ENCODE measurements around the gene RGS19.

The RGS19 gene

DNA sequence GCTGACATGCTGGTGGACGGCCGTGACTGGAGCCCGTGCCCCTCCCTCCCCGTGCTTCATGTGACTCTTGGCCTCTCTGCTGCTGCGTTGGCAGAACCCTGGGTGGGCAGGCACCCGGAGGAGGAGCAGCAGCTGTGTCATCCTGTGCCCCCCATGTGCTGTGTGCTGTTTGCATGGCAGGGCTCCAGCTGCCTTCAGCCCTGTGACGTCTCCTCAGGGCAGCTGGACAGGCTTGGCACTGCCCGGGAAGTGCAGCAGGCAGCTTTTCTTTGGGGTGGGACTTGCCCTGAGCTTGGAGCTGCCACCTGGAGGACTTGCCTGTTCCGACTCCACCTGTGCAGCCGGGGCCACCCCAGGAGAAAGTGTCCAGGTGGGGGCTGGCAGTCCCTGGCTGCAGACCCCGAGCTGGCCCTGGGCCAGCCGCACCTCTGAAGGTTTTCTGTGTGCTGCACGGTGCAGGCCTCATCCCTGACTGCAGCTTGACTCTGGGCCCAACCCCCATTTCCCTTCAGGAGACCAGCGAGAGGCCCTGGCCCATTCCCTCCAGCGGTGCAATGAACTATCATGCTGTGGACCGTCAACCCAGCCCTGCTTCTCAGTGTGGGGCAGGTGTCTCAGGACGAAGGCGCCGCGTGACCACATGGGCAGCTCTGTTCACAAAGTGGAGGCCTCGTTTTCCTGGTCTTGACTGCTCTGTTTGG is 19.9 kb upstream of the RGS19 start:
- TF ChIP-seq EP300 (IDR thresholded peaks at IDR 0.05; ENCODE audit: borderline replicate concordance) (no peak), RAD21 (IDR thresholded peaks at IDR 0.05; ENCODE audit: low read depth) (no peak), TAF1 (IDR thresholded peaks at IDR 0.05; ENCODE audit: low read depth) (no peak), CEBPB (IDR thresholded peaks at IDR 0.05) (no peak), ZBTB7A (IDR thresholded peaks at IDR 0.05; ENCODE audit: low read depth) (no peak), TEAD4 (IDR thresholded peaks at IDR 0.05) (no peak), TCF12 (IDR thresholded peaks at IDR 0.05; ENCODE audit: low read depth) (no peak)
- TF ChIP-seq, protein P1, sequence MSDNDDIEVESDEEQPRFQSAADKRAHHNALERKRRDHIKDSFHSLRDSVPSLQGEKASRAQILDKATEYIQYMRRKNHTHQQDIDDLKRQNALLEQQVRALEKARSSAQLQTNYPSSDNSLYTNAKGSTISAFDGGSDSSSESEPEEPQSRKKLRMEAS (IDR thresholded peaks at IDR 0.05), result no peak
- TF ChIP-seq, protein P2, sequence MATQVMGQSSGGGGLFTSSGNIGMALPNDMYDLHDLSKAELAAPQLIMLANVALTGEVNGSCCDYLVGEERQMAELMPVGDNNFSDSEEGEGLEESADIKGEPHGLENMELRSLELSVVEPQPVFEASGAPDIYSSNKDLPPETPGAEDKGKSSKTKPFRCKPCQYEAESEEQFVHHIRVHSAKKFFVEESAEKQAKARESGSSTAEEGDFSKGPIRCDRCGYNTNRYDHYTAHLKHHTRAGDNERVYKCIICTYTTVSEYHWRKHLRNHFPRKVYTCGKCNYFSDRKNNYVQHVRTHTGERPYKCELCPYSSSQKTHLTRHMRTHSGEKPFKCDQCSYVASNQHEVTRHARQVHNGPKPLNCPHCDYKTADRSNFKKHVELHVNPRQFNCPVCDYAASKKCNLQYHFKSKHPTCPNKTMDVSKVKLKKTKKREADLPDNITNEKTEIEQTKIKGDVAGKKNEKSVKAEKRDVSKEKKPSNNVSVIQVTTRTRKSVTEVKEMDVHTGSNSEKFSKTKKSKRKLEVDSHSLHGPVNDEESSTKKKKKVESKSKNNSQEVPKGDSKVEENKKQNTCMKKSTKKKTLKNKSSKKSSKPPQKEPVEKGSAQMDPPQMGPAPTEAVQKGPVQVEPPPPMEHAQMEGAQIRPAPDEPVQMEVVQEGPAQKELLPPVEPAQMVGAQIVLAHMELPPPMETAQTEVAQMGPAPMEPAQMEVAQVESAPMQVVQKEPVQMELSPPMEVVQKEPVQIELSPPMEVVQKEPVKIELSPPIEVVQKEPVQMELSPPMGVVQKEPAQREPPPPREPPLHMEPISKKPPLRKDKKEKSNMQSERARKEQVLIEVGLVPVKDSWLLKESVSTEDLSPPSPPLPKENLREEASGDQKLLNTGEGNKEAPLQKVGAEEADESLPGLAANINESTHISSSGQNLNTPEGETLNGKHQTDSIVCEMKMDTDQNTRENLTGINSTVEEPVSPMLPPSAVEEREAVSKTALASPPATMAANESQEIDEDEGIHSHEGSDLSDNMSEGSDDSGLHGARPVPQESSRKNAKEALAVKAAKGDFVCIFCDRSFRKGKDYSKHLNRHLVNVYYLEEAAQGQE (IDR thresholded peaks at IDR 0.05; ENCODE audit: low read depth), result no peak
- TF ChIP-seq, protein P3, sequence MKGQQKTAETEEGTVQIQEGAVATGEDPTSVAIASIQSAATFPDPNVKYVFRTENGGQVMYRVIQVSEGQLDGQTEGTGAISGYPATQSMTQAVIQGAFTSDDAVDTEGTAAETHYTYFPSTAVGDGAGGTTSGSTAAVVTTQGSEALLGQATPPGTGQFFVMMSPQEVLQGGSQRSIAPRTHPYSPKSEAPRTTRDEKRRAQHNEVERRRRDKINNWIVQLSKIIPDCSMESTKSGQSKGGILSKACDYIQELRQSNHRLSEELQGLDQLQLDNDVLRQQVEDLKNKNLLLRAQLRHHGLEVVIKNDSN (IDR thresholded peaks at IDR 0.05), result no peak

DNA sequence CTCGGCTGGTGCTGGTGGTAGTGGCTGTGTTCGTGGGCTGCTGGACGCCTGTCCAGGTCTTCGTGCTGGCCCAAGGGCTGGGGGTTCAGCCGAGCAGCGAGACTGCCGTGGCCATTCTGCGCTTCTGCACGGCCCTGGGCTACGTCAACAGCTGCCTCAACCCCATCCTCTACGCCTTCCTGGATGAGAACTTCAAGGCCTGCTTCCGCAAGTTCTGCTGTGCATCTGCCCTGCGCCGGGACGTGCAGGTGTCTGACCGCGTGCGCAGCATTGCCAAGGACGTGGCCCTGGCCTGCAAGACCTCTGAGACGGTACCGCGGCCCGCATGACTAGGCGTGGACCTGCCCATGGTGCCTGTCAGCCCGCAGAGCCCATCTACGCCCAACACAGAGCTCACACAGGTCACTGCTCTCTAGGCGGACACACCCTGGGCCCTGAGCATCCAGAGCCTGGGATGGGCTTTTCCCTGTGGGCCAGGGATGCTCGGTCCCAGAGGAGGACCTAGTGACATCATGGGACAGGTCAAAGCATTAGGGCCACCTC is 19.2 kb upstream of the RGS19 start:
- TF ChIP-seq TEAD4 (IDR thresholded peaks at IDR 0.05) (no peak), NFIC (IDR thresholded peaks at IDR 0.05) (no peak)

DNA sequence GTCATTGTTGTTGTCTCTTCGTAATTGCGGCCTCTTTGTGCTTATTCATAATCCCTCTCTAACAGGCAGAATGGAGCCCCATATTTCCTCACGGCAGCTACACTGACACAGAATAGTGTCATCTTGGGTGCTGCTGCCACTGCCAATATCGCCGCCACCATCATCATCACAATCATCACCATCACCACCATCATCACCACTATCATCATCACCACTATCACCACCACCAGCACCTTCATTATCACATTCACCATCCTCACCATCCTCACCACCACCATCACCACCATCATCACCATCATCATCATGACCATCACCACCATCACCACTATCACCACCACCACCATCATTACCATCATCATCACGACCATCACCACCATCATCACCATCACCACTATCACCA is 17.2 kb upstream of the RGS19 start:
- TF ChIP-seq EGR1 (IDR thresholded peaks at IDR 0.05) (no peak), CEBPB (IDR thresholded peaks at IDR 0.05) (no peak), TAF1 (IDR thresholded peaks at IDR 0.05; ENCODE audit: low read depth) (no peak), RAD21 (IDR thresholded peaks at IDR 0.05; ENCODE audit: low read depth) (no peak), TEAD4 (IDR thresholded peaks at IDR 0.05) (no peak), YY1 (IDR thresholded peaks at IDR 0.05; ENCODE audit: low read depth) (no peak), CREB1 (IDR thresholded peaks at IDR 0.05; ENCODE audit: low read depth) (no peak), TCF12 (IDR thresholded peaks at IDR 0.05; ENCODE audit: low read depth) (no peak), NFIC (IDR thresholded peaks at IDR 0.05) (no peak), ZBTB7A (IDR thresholded peaks at IDR 0.05; ENCODE audit: low read depth) (no peak), EP300 (IDR thresholded peaks at IDR 0.05; ENCODE audit: borderline replicate concordance) (no peak), FOXM1 (IDR thresholded peaks at IDR 0.05; ENCODE audit: borderline replicate concordance, low read depth) (no peak)
- TF ChIP-seq, protein P3 (IDR thresholded peaks at IDR 0.05), result no peak
- TF ChIP-seq, protein P1 (IDR thresholded peaks at IDR 0.05), result no peak
- TF ChIP-seq, protein P2 (IDR thresholded peaks at IDR 0.05; ENCODE audit: low read depth), result no peak

DNA sequence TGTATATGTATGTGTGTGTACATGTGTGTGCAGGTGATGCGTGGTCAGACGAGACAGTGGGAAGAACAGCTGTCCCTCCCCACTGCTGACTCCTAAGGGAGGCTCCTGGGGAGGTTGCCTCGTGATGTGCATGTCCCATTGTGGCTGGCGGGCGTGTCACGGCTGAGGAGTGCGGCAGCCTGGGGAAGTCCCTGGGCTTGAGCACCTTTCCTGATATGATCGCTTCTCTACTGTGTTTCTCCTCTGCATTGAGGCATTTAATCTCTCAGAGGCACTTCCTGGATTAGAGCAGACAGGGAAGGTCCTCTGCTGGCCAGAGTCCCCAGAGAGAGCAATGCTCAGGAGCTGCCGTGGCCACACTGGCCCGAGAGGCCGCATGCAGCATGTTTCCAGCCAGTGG is 16.6 kb upstream of the RGS19 start:
- TF ChIP-seq, protein P3 (IDR thresholded peaks at IDR 0.05), result no peak
- TF ChIP-seq TCF12 (IDR thresholded peaks at IDR 0.05; ENCODE audit: low read depth), result no peak
- TF ChIP-seq, protein P2 (IDR thresholded peaks at IDR 0.05; ENCODE audit: low read depth), result no peak
- TF ChIP-seq NFIC (IDR thresholded peaks at IDR 0.05), result no peak
- no peak for TF ChIP-seq YY1 (IDR thresholded peaks at IDR 0.05; ENCODE audit: low read depth)
- TF ChIP-seq, protein P1 (IDR thresholded peaks at IDR 0.05), result no peak
- no peak for TF ChIP-seq EP300 (IDR thresholded peaks at IDR 0.05; ENCODE audit: borderline replicate concordance)
- TF ChIP-seq ZBTB7A (IDR thresholded peaks at IDR 0.05; ENCODE audit: low read depth), result no peak
